Measurements from ENCODE around the gene GABBR2.

The GABBR2 gene

DNA sequence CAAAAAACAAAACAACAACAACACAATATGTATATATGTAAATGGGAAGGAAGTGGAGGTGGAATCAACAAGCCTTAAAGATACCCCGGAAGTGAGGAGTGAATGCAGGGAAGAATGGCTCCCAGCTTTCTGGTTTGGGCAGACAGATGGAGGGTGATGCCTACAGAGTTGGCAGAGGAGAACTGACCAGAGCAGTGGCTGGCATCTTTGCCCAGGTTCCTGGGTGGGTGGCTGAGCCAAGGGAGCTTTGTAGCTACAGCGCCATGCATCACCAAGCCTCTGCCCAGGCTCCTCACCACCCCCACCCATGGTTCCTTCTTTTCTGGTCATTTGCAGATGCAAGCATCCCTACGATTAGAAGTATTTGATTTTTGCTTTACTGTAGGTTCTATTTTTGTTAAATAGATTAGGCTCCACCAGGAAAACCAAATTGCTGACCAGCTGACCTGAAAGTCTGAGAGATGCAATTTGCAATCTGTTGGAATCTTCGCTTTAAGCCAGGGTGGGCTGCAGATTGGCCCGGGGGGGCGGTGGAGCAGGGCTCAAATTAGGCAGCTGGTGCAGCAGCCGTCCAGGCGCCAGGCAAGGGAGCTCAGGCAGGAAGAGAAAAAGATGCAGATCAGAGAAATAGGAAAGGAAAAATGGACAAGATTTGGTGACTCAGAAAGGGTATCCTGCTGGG lies 290.0 kb downstream of the GABBR2 start:
- TF ChIP-seq ZBTB7A (IDR thresholded peaks at IDR 0.05; ENCODE audit: low read depth), result no peak
- TF ChIP-seq, protein P1, sequence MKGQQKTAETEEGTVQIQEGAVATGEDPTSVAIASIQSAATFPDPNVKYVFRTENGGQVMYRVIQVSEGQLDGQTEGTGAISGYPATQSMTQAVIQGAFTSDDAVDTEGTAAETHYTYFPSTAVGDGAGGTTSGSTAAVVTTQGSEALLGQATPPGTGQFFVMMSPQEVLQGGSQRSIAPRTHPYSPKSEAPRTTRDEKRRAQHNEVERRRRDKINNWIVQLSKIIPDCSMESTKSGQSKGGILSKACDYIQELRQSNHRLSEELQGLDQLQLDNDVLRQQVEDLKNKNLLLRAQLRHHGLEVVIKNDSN (IDR thresholded peaks at IDR 0.05), result no peak
- no peak for TF ChIP-seq FOXM1 (IDR thresholded peaks at IDR 0.05; ENCODE audit: borderline replicate concordance, low read depth)
- no peak for TF ChIP-seq TCF12 (IDR thresholded peaks at IDR 0.05; ENCODE audit: low read depth)
- no peak for TF ChIP-seq TAF1 (IDR thresholded peaks at IDR 0.05; ENCODE audit: low read depth)
- no peak for TF ChIP-seq EP300 (IDR thresholded peaks at IDR 0.05; ENCODE audit: borderline replicate concordance)
- no peak for TF ChIP-seq CEBPB (IDR thresholded peaks at IDR 0.05)
- TF ChIP-seq RAD21 (IDR thresholded peaks at IDR 0.05; ENCODE audit: low read depth), result no peak
- TF ChIP-seq EGR1 (IDR thresholded peaks at IDR 0.05), result no peak
- no peak for TF ChIP-seq YY1 (IDR thresholded peaks at IDR 0.05; ENCODE audit: low read depth)
- no peak for TF ChIP-seq TEAD4 (IDR thresholded peaks at IDR 0.05)
- TF ChIP-seq, protein P2, sequence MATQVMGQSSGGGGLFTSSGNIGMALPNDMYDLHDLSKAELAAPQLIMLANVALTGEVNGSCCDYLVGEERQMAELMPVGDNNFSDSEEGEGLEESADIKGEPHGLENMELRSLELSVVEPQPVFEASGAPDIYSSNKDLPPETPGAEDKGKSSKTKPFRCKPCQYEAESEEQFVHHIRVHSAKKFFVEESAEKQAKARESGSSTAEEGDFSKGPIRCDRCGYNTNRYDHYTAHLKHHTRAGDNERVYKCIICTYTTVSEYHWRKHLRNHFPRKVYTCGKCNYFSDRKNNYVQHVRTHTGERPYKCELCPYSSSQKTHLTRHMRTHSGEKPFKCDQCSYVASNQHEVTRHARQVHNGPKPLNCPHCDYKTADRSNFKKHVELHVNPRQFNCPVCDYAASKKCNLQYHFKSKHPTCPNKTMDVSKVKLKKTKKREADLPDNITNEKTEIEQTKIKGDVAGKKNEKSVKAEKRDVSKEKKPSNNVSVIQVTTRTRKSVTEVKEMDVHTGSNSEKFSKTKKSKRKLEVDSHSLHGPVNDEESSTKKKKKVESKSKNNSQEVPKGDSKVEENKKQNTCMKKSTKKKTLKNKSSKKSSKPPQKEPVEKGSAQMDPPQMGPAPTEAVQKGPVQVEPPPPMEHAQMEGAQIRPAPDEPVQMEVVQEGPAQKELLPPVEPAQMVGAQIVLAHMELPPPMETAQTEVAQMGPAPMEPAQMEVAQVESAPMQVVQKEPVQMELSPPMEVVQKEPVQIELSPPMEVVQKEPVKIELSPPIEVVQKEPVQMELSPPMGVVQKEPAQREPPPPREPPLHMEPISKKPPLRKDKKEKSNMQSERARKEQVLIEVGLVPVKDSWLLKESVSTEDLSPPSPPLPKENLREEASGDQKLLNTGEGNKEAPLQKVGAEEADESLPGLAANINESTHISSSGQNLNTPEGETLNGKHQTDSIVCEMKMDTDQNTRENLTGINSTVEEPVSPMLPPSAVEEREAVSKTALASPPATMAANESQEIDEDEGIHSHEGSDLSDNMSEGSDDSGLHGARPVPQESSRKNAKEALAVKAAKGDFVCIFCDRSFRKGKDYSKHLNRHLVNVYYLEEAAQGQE (IDR thresholded peaks at IDR 0.05; ENCODE audit: low read depth), result no peak
- TF ChIP-seq CREB1 (IDR thresholded peaks at IDR 0.05; ENCODE audit: low read depth), result no peak
- TF ChIP-seq NFIC (IDR thresholded peaks at IDR 0.05), result no peak
- TF ChIP-seq, protein P3, sequence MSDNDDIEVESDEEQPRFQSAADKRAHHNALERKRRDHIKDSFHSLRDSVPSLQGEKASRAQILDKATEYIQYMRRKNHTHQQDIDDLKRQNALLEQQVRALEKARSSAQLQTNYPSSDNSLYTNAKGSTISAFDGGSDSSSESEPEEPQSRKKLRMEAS (IDR thresholded peaks at IDR 0.05), result no peak

DNA sequence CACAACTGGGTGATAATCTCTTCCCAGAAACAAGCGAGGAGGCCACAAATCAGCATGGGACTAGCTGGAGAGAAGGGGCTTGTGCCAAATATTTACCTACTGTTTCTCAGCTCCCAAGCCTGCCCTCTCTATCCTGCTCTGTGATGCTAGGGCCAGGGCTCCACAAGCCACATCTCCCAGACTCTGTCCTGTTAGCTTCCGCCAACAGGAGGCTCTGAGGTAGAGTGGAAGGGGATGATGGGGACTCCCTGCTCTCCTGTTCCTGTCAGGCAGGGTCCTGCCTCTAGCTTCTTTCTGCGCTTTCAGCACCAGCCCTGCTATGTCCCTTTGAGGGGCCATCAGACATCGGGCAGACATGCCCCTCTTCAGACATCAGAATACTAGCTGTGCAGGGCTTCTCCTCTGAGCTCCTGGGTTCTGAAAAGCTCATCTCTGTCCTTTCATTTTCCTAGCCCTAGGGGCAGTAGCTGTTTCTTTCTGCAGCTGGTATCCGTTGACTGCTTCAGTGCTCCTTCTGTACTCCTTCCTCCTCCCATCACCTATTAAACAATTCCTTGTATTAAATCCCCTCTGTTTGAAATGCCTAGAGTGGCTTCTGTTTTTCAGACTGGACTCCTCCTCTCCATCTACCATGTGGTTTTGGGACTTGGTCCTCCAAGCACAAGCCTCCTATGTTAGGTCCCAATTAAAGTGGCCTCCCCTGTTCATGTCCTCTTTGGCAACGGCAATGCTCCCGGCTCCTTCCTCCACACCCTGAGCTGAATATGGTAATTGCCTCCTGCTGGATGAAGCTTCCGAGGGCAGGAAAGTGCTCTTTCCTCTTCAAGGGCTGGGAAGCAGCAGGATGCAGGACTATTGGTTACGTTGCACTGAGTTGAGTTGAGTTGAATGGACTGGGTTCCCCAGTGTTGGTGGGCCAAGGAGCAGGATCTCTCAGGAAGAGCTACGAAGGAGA lies 292.2 kb downstream of the GABBR2 start:
- no peak for TF ChIP-seq ZBTB7A (IDR thresholded peaks at IDR 0.05; ENCODE audit: low read depth)
- TF ChIP-seq, protein P1 (IDR thresholded peaks at IDR 0.05), result no peak
- TF ChIP-seq EP300 (IDR thresholded peaks at IDR 0.05; ENCODE audit: borderline replicate concordance), result no peak
- TF ChIP-seq CREB1 (IDR thresholded peaks at IDR 0.05; ENCODE audit: low read depth), result no peak

DNA sequence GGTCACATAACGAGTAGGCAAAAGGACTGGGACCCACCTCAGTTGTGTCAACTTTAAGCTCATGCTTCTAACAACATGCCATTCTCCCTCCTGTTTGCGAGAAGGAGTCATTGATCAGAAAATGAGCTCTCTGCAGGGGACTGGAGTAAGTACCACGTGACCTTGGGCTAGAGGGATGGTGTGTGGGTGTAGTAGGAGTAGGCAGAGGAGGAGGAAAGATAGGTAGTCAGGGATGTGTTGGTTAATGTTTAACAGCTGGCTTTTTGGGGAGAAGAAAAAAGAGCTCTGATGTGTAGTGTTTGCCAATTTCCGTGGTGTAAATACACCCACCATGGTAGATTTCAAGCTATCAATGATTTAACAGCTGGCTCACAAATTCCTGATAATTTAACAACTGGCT lies 293.0 kb downstream of the GABBR2 start:
- TF ChIP-seq ZBTB7A (IDR thresholded peaks at IDR 0.05; ENCODE audit: low read depth) (no peak), YY1 (IDR thresholded peaks at IDR 0.05; ENCODE audit: low read depth) (no peak), CEBPB (IDR thresholded peaks at IDR 0.05) (no peak), EP300 (IDR thresholded peaks at IDR 0.05; ENCODE audit: borderline replicate concordance) (no peak), NFIC (IDR thresholded peaks at IDR 0.05) (no peak), RAD21 (IDR thresholded peaks at IDR 0.05; ENCODE audit: low read depth) (no peak), TEAD4 (IDR thresholded peaks at IDR 0.05) (no peak), CREB1 (IDR thresholded peaks at IDR 0.05; ENCODE audit: low read depth) (no peak), TAF1 (IDR thresholded peaks at IDR 0.05; ENCODE audit: low read depth) (no peak), FOXM1 (IDR thresholded peaks at IDR 0.05; ENCODE audit: borderline replicate concordance, low read depth) (no peak), EGR1 (IDR thresholded peaks at IDR 0.05) (no peak), TCF12 (IDR thresholded peaks at IDR 0.05; ENCODE audit: low read depth) (no peak)
- TF ChIP-seq, protein P3 (IDR thresholded peaks at IDR 0.05), result no peak
- TF ChIP-seq, protein P1 (IDR thresholded peaks at IDR 0.05), result no peak
- TF ChIP-seq, protein P2 (IDR thresholded peaks at IDR 0.05; ENCODE audit: low read depth), result no peak

DNA sequence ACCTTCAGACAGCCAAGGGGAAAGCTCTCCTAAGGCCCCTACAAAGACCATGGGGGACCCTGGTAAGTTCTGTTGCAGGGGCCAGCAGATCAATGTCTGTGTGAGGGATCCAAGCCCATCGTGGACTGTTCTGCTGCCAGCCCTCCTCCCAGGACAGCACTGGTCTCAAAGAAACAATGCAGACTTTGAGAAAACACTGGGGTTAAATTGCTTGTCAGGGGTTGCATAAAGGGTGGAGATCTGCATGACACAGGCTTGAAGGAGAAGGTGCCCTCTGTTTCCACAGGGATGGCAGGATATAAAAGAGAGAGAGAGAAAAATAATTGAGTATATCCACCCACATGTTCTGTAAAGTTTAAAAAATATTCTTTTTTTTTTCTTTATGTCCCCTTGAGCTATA lies 295.7 kb downstream of the GABBR2 start:
- TF ChIP-seq, protein P2 (IDR thresholded peaks at IDR 0.05; ENCODE audit: low read depth), result no peak
- TF ChIP-seq CREB1 (IDR thresholded peaks at IDR 0.05; ENCODE audit: low read depth) (no peak), NFIC (IDR thresholded peaks at IDR 0.05) (no peak), TCF12 (IDR thresholded peaks at IDR 0.05; ENCODE audit: low read depth) (no peak), CEBPB (IDR thresholded peaks at IDR 0.05) (no peak), YY1 (IDR thresholded peaks at IDR 0.05; ENCODE audit: low read depth) (no peak), TAF1 (IDR thresholded peaks at IDR 0.05; ENCODE audit: low read depth) (no peak), EP300 (IDR thresholded peaks at IDR 0.05; ENCODE audit: borderline replicate concordance) (no peak), RAD21 (IDR thresholded peaks at IDR 0.05; ENCODE audit: low read depth) (no peak), EGR1 (IDR thresholded peaks at IDR 0.05) (no peak), ZBTB7A (IDR thresholded peaks at IDR 0.05; ENCODE audit: low read depth) (no peak), TEAD4 (IDR thresholded peaks at IDR 0.05) (no peak)
- TF ChIP-seq, protein P1 (IDR thresholded peaks at IDR 0.05), result no peak
